Cardiac fibroblast (primary cell): ENCODE data around the gene CCK.

Experiments
- DNase-seq, 2 donors: peaks; one replicate each; pipeline versions ENCODE4 v3.0.0 to v3.0.0-alpha.2; 2010; ENCODE audit warnings: low read depth in 2 of 2
- H3K4me3 ChIP-seq, 2 donors: replicated peaks in 1 of 2; 1 replicate in 1 of 2; 2 replicates in 1 of 2; pipeline ENCODE4 v1.5.1; 2011; ENCODE audit warnings: low read depth in 2 of 2, low read length in 2 of 2, mild to moderate bottlenecking in 2 of 2, moderate library complexity in 1 of 2
- TF ChIP-seq, protein P1 (sequence below): IDR thresholded peaks from one replicate; pipeline ENCODE4 v1.5.1; 2011; ENCODE audit warnings: low read depth, mild to moderate bottlenecking, low read length, inconsistent platforms

CCK gene

DNA sequence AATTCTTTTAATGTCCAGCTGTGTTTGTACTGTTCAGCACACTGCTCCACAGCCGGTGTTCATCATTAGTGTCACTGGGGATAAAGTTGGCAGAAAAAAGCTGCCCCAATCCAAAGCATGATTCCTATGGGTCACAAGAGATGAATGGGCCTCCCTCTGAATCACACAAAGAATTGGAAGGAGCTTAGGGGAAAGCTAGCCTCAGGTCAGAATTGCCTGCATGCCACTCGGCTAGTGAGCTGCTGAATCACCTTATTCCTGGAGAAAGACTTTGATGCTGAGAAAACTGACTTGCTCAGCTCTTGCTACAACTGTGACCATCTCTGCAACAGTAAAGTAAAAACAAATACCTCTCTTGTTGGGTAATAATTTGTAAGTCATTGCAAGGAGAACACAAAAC lies 3.5 kb downstream of the CCK start:
- DNase-seq: peak in 1 of 2 donors; percentile 54
- TF ChIP-seq, protein P1, sequence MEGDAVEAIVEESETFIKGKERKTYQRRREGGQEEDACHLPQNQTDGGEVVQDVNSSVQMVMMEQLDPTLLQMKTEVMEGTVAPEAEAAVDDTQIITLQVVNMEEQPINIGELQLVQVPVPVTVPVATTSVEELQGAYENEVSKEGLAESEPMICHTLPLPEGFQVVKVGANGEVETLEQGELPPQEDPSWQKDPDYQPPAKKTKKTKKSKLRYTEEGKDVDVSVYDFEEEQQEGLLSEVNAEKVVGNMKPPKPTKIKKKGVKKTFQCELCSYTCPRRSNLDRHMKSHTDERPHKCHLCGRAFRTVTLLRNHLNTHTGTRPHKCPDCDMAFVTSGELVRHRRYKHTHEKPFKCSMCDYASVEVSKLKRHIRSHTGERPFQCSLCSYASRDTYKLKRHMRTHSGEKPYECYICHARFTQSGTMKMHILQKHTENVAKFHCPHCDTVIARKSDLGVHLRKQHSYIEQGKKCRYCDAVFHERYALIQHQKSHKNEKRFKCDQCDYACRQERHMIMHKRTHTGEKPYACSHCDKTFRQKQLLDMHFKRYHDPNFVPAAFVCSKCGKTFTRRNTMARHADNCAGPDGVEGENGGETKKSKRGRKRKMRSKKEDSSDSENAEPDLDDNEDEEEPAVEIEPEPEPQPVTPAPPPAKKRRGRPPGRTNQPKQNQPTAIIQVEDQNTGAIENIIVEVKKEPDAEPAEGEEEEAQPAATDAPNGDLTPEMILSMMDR: no peak
- H3K4me3 ChIP-seq: no peak overlapping the region

DNA sequence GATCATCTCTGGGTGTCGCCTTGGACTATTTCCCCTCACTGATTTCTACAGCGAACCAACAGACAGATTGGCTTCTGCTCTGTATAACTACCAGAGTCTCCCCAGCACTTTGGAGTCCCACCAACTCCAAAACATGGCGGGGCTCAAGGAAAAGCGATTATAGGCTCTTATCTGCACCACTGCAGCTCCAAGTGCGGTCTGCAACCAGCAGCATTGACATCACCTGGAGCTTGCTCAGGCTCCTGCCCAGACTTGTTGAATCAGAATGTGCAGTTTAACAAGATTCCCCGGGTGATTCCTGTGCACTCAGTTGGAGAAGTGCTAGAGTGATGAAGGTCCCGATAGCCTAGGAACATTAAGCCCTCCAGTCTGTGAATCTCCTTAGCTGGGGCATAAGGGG lies 9.0 kb downstream of the CCK start:
- H3K4me3 ChIP-seq: no peak overlapping the region
- DNase-seq: no peak
- TF ChIP-seq, protein P1: no peak

DNA sequence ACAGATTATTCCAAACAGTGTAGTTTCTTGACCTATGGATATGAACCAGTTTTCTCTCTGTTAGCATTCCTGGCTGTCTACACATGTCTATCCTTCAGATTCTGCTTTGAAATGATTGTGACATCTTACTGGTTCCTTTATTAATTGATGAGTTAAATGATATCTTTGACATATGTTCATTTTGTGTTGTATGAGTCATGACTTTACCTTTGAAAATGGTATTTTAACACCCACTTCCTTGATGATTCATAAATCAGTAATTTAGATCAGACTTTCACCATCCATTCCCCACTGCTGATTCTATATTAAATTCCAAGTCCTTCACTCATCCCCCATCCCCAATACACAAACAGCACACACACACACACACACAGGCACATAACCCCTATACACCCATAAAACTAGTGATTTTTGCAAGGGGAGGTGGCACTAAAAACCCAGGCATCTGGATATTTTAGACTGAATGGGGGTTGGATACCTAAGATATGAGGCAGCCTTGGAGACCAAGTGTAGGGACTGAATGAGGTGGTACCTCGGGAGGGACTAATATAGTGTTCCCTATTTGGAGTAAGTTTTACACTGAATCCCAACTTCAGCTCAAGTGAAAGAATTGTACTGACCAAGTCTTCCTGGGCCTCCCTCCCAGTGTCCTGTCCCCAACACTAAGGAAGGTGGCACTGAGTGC lies 9.7 kb downstream of the CCK start:
- peak in 1 of 2 donors; percentile 58 for DNase-seq
- no peak overlapping the region for H3K4me3 ChIP-seq
- TF ChIP-seq, protein P1: no peak

DNA sequence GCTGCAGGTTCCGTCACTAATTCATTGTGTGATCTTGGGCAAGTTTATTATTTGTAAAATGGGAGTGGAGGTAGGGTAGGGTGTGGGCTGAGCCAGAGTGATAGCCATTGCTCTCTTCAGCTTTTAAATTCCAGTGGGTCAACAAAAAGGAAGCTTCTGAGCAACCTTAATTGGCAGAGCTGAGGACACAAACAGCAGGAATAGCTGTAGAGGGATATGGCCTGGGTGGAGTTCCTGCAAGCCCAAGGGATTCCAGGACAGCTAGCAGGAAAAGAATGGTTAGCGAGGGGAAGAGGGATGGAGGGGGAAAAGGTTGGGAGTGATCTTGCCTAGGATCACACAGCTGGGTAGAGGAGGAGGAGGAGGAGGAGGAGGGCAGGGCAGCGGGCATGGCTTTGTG lies 11.4 kb downstream of the CCK start:
- H3K4me3 ChIP-seq: no peak overlapping the region
- DNase-seq: no peak
- TF ChIP-seq, protein P1: no peak

DNA sequence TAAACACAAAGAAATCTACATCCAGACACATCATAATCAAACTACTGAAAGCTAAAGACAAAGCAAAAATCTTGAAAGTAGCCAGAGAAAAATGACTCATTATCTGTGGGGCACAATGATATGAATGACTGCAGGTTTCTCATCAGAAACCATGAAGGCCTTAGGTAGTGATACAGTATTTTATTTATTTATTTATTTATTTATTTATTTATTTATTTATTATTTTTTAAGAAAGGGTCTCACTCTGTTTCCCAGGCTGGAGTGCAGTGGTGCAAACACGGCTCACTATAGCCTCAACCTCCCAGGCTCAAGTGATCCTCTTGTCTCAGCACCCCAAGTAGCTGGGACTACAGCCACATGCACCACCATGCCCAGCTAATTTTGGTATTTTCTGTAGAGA lies 15.2 kb downstream of the CCK start:
- TF ChIP-seq, protein P1: no peak
- DNase-seq: no peak
- no peak overlapping the region for H3K4me3 ChIP-seq

DNA sequence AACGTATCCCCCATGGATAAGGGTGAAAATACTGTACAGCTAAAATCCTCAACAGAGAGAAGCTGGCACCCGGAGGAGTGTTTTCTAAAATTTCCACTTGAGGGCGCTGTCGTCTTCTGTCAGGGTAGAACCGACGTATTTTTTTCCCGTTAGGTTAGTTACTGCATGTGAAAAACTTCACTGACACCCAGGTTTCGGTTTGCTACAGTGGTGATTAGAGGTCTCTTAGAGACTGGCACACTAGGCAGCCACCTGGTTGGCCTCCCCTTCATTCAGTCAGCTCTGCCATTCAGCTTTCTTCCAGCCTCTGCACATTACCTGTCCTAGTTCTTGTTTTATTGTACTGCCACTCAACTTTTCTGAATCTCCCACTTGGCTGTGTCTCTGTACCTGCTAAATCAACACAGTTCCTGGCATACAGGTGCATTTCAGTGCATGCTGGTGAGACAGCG lies 18.4 kb downstream of the CCK start:
- DNase-seq: peak; percentile 73 to 74

More for the DNA sequence above, 18.4 kb downstream of the CCK start:
- TF ChIP-seq, protein P1: peak; percentile 64
- no peak overlapping the region for H3K4me3 ChIP-seq
